ENCODE results near the gene PSMB4.

- TF ChIP-seq PREB (CRISPR knock-in tag; IDR thresholded peaks at IDR 0.05; ENCODE audit: borderline replicate concordance): no peak
- TF ChIP-seq ZNF219 (CRISPR knock-in tag; IDR thresholded peaks at IDR 0.05; ENCODE audit: borderline replicate concordance): no peak
- peak; percentile 35; the same call in 1 of the 2 replicates for TF ChIP-seq HMGXB4 (CRISPR knock-in tag; IDR thresholded peaks at IDR 0.05)
- TF ChIP-seq ATF2 (CRISPR knock-in tag; IDR thresholded peaks at IDR 0.05; ENCODE audit: borderline replicate concordance, low read depth): no peak
- TF ChIP-seq CTCF (IDR thresholded peaks at IDR 0.05): no peak
Measured at GRCh38 chr1:151399324-151400171, at the start of gene PSMB4.

Data from WTC11 (cell line).